ENCODE data around the gene FAM153A.
A peak's percentile ranks its signal among the peaks of the same experiment; 100 is the strongest.
"Not testable (repeated sequence)": the region's sequence is repeated elsewhere in the genome, so short reads cannot be mapped to it uniquely, and the experiment has no call there.

FAM153A gene

DNA sequence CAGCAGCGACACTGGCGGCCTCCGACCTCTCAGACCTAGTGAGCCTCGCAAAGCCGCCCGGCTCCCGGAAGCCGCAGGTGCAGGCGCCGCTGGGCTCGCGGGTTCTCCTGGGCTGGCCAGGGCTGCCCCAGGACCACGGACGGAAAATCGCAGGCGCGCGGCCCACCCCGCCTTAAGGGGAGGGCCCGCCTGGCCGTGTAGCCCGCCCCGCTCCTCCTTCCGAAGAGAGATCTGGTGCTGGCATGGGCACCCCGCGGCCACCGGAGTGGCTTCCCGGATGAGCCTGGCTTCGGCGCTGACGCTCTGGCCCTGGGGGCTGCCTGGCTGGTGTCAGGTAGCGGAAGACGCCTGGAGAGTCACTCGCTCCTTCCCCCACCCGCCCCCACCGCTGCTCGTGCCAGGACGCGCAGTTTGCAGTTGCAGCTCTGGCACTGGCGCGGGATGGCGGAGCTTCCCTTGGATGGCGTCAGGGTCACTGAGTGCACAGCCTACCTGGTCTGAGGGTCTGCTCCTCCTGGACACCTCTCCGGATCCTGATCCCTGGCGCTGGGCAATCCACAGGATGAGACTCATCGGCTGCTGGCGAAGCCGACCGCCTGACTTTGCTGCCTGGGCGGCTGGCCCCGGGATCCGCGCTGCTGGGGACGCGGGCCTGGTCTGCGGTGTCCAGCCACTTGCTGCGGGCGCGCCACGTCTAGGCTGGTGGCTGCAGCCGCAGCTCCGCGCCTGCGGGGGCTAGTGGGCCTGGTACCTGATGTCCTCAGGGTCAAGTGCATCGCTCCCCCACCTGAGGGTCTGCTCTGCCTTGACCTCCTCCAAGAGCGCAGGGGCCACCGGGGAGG lies at the start of gene FAM153A:
Gene FAM153A, minus strand, starts transcription at position 108 of the 842 bp plus-strand sequence.
- not testable (repeated sequence) for DNase-seq (ENCODE audit: insufficient read length, low spot score); FAIRE-seq

- not testable (repeated sequence) for DNase-seq (ENCODE audit: insufficient read length, low spot score); FAIRE-seq
These were observed 49.6 kb upstream of the FAM153A start for GRCh38 chr5:177832287-177832686.

- not testable (repeated sequence) for DNase-seq (ENCODE audit: insufficient read length, low spot score); FAIRE-seq
These were observed 43.4 kb upstream of the FAM153A start for GRCh38 chr5:177826073-177826472.

DNA sequence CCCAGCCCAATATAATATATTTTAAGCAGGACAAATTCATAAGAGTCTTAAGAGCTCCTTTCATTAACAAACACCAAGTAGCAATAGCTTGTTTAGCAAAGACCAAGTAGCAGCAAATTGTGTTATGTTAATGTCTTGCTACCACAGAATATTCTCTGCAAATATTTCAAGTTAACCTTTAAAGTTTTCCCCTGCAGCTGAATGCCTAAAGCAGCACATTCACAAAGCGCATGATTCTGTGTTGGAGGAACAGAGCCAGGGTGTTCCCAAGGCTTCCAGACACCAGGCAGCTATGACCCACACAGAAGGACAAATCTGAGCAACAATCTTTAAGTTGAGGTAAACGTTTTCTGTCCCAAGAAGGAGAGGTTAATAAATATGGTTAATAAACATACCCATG lies 42.1 kb upstream of the FAM153A start:
- not testable (repeated sequence) for FAIRE-seq; DNase-seq (ENCODE audit: insufficient read length, low spot score)

- DNase-seq (ENCODE audit: insufficient read length, low spot score); FAIRE-seq: not testable (repeated sequence)
These were observed 39.8 kb upstream of the FAM153A start for GRCh38 chr5:177822489-177822888.

GRCh38 chr5:177819664-177820063 lies 37.0 kb upstream of the FAM153A start:
- DNase-seq (ENCODE audit: insufficient read length, low spot score); FAIRE-seq: not testable (repeated sequence)

DNA sequence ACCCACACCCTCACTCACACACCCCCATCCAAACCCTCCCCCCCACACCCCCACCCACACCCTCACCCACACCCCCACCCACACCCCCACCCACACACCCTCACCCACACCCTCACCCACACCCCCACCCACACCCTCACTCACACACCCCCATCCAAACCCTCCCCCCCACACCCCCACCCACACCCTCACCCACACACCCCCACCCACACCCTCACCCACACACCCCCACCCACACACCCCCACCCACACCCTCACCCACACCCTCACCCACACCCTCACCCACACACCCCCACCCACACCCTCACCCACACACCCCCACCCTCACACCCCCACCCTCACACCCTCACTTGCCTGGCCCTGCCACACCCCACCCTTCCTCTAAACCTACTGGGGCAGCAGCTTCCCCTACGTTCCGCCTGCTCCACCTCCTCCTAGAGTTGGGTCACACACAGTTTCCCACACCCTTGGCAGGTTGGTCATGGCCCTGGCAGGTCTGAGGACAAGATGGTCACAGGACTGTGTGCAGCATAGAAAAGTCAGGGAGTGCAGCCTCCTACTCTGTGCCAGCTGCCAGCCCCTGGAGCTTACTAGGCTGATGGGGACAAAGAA lies 30.2 kb upstream of the FAM153A start:
- FAIRE-seq, result not testable (repeated sequence)

DNA sequence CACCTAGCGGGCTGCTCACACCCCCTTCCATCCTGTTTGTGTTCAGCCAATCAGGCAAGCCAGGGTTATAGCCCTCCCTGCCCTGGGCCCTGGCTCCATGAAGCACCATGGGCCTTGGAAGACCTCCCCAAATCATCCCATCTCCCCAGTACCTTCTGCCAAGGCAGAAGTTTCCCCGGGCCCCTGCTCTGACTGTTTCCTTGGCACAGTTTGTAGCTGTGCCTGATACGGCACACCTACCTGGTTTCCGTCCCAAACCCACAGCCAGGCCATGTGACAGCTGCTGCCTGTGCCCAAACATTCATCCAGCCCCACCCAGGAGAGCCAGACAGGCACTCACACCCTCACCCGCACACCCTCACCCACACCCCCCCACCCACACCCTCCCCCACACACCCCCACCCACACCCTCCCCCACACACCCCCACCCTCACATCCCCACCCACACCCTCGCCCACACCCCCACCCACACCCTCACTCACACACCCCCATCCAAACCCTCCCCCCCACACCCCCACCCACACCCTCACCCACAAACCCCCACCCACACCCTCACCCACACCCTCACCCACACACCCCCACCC lies 29.6 kb upstream of the FAM153A start:
- FAIRE-seq; DNase-seq (ENCODE audit: insufficient read length, low spot score): not testable (repeated sequence)

More for the DNA sequence above, 30.2 kb upstream of the FAM153A start:
- DNase-seq (ENCODE audit: insufficient read length, low spot score), result not testable (repeated sequence)

DNA sequence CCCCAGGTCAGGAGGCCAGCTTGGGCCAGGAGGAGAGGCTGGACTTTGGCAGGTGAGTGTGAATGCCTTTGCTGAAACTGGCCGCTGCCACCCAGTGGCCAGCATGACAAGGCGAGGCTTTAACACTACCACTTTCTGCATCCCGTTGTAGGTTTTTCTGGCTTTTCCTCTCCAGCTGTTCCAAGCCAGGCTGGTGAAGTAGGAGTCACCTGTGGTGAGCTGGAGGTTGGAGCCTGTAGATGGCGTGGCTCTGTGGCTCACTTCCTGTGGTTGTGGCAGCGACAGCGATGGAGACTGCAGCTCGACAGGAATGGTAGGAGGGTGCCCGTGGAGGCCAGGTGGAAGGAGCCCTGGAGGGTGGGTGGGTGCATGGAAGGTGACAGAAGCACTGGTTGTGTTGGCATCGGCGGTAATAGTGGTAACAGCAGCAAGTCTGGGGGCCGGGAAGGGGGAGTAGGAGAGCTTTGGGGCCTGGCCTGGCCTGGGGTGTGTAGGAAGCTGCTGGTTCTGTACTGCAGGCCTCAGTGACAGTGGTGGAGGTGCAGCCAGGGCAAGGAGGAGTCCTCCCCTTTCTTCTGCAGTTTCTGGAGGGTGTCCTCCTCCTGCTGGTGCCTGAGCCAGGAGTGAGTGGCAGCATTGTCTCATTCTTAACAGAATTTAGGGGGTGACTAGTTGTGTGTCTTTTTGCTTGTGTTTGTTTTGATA lies 26.7 kb upstream of the FAM153A start:
- peak; percentile 90 for FAIRE-seq

GRCh38 chr5:177808420-177808819 lies 25.7 kb upstream of the FAM153A start:
- FAIRE-seq, result not testable (repeated sequence)

More for the DNA sequence above, 26.7 kb upstream of the FAM153A start:
- DNase-seq (ENCODE audit: insufficient read length, low spot score), result not testable (repeated sequence)

DNA sequence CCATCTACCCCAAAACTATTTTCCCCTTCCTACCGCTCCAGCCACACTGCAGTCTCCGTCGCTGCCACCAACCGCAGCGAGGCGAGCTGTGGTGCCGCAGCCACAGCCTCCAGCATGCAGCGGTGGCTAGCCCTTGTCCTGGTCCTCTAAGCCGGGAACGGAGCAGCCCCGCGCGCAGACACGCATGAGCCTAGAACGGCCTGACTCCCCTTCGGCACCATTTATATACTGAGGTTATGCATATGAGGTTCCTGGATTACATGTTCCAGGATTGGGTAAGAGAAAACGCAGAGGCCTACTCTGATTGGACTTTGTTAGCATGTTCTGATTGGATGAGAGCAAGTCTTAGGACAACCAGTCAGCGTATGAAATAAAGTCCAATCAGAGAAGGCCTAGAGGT lies 24.6 kb upstream of the FAM153A start:
- not testable (repeated sequence) for FAIRE-seq; DNase-seq (ENCODE audit: insufficient read length, low spot score)

More at GRCh38 chr5:177808420-177808819, 25.7 kb upstream of the FAM153A start:
- not testable (repeated sequence) for DNase-seq (ENCODE audit: insufficient read length, low spot score)

- DNase-seq (ENCODE audit: insufficient read length, low spot score); FAIRE-seq: not testable (repeated sequence)
These were observed 18.7 kb upstream of the FAM153A start for GRCh38 chr5:177801427-177801826.

- DNase-seq (ENCODE audit: insufficient read length, low spot score); FAIRE-seq: not testable (repeated sequence)
These were observed 15.6 kb upstream of the FAM153A start for GRCh38 chr5:177798237-177798840.

DNA sequence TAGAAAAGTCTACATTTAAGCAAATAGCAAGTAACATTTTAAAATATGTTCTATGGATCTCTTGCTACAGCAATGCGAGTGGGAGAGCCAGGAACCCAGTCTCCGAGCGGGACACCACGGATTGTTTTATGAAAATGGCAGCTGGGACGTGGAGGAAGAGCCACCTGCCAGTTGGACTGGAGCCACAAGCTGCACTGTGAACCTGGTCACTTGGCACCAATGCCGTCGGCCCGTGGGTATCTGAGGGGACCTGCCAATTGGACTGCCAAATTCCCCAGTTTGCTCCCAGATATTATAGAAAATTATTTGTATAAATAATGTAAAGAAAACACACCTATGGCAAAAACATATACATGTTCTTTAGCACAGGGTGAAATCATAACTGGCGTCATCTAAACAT lies 10.6 kb upstream of the FAM153A start:
- DNase-seq (ENCODE audit: insufficient read length, low spot score); FAIRE-seq: not testable (repeated sequence)

- not testable (repeated sequence) for FAIRE-seq; DNase-seq (ENCODE audit: insufficient read length, low spot score)
These were observed 8.9 kb upstream of the FAM153A start for GRCh38 chr5:177791649-177792048.

DNA sequence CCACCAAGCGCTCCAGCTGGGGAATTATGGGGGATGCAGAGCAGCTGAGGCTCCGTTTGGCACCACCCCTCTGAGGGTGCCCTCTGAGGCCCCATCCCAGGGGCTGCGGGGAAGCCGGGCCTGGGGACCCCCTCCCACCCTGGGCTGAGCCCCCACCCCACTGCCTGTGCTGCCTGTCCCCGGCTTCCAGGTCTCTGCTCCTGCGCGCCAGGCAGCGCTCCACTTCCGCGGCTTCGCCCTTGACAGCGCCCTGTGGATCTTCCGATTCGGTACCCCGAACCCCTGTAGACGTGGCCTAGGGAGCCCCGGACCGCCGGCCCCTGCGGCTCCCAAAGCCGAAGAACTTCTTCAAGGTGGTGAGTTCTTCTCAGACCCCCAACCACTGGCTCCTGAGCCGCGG lies 530 bp downstream of the FAM153A start:
- not testable (repeated sequence) for DNase-seq (ENCODE audit: insufficient read length, low spot score); FAIRE-seq

DNA sequence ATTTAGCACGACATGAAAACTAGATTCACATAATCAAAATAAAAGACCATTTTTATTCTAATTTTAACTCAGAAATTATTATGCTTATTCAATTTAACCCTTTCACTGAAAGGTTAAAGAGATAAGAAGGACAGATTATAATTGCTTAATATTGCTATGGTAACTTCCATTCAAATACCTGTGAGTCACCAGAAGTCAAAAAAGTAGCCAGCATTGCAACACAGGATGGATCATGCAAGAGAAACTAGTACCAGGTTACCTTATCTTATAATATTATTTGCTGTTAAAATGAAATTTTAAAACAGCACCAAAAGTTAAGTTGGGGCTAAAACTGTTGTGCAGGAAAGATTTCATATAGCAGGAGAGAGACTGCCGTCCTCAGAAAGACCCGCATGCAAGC lies 11.5 kb downstream of the FAM153A start:
- DNase-seq (ENCODE audit: insufficient read length, low spot score); FAIRE-seq: not testable (repeated sequence)

DNA sequence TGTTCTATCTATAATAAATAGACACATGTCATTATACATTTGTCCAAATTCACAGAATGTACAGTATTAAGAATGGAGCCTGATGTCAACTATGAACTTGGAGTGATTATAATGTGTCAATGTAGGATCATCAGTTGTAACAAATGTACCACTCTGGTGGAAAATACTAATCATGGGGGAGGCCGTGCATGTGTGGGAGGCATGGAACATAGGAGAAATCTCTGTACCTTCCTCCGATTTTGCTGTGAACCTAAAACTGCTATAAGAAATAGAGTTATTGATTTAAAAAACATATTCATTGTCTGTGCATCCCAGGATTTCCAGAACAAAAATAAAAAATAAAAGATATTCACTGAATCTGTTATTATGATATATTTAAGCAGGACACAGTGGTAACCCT lies 12.1 kb downstream of the FAM153A start:
- FAIRE-seq; DNase-seq (ENCODE audit: insufficient read length, low spot score): not testable (repeated sequence)

DNA sequence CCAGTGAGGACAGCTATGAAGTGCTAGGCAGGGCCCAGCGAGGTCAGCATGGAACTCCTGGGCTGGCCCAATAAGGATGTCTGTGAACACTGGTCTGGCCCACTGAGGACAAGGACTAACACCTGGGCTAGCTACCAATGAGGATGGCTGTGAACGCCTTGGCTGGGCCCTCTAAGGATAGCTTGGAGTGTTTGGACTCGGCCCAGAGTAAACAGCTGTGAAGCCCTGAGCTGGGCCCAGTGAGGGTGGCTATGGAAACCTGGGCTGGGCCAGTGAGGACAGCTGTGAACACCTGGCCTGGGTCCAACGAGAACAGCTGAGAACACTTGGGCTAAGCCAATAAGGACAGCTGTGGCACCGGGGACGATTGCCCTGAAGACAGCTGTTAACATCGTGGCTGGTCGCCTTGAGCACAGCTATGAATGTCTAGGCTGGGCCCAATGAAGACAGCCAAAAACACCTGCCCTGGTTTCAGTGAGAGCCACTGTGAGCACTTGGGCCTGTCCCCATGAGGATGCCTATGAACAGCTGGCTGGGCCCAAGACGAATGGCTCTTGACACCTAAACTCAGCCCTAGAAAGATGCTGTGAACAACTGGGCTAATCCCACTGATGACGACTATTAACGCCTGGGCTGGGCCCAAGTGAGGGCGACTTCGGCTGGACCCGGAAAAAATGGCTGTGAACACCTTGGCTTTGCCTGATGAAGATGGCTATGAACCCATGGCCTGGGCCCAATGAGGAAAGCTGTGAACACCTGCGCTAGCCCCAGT lies 18.8 kb downstream of the FAM153A start:
- FAIRE-seq; DNase-seq (ENCODE audit: insufficient read length, low spot score): not testable (repeated sequence)

All from HTR-8/SVneo (cell line).